ENCODE results near the gene AGBL4.

The AGBL4 gene

GRCh38 chr1:48679859-48680258, 1343.9 kb downstream of the AGBL4 start:
- no peak overlapping the region for H3K4me3 ChIP-seq (ENCODE audit: low read depth, low read length)
- TF ChIP-seq, protein P1, sequence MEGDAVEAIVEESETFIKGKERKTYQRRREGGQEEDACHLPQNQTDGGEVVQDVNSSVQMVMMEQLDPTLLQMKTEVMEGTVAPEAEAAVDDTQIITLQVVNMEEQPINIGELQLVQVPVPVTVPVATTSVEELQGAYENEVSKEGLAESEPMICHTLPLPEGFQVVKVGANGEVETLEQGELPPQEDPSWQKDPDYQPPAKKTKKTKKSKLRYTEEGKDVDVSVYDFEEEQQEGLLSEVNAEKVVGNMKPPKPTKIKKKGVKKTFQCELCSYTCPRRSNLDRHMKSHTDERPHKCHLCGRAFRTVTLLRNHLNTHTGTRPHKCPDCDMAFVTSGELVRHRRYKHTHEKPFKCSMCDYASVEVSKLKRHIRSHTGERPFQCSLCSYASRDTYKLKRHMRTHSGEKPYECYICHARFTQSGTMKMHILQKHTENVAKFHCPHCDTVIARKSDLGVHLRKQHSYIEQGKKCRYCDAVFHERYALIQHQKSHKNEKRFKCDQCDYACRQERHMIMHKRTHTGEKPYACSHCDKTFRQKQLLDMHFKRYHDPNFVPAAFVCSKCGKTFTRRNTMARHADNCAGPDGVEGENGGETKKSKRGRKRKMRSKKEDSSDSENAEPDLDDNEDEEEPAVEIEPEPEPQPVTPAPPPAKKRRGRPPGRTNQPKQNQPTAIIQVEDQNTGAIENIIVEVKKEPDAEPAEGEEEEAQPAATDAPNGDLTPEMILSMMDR (IDR thresholded peaks at IDR 0.05; ENCODE audit: borderline replicate concordance, insufficient read depth, low read depth, low read length): no peak

DNA sequence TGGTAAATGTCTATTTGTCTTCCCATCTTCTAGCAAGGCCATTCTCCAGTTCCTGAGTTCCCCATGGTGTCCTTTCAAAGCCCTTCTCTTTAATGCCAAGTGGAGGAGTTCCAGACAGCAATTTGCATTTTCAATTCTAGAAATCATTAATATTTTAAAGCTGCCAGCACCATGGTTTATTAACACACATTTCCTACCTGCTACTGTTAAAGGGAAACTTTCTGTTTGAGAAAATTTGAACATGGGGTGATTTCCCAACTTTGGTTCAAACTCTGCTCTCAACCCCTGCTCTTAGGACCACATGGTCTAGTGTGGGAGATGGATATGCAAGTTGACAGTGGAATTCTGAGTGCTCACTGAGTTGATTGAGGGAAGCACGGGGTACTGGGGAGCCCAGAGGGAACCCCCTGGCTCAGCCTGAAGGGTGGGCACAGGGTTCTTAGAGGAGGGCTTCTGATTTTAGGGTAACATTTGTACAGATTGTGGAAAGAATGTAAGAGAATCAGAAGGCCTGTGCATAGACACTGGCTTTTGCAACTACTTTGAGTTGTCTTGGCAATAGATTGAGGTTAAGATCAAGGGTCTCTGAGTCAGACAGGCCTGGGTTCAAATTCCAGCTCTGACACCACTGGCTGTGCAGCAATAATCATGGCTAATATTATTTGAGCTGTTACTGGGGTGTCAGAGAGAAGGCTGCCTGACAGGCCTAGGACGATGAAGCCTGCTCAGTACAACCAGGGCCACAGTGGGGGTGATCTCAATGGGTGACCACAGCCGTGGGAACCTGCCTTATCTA, 1344.8 kb downstream of the AGBL4 start:
- TF ChIP-seq, protein P1 (IDR thresholded peaks at IDR 0.05; ENCODE audit: borderline replicate concordance, insufficient read depth, low read depth, low read length): no peak
- no peak overlapping the region for H3K4me3 ChIP-seq (ENCODE audit: low read depth, low read length)

GRCh38 chr1:48677306-48678287, 1346.2 kb downstream of the AGBL4 start:
- H3K4me3 ChIP-seq (ENCODE audit: low read depth, low read length): no peak overlapping the region
- TF ChIP-seq, protein P1 (IDR thresholded peaks at IDR 0.05; ENCODE audit: borderline replicate concordance, insufficient read depth, low read depth, low read length): peak; percentile 82

DNA sequence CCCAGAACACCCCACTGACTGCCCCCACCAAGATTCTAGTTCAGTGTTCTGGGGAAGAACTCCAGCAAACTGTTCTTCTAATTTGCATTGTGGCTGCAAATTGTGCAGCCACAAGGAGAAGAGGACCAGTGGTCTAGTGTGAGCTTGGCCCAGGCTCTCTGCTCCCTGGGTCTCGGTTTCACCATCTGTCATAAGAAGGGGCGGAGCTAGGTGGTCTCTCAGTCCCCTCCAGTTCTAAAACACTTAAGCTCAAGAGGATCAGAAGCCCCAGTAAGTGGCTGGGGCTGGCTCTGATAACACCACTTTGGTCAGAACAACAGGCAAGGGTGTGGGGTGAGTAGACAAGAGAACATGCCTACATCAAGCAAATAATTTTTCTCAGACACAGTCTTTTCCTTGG, 1346.9 kb downstream of the AGBL4 start:
- TF ChIP-seq, protein P1 (IDR thresholded peaks at IDR 0.05; ENCODE audit: borderline replicate concordance, insufficient read depth, low read depth, low read length): no peak
- H3K4me3 ChIP-seq (ENCODE audit: low read depth, low read length): no peak overlapping the region

DNA sequence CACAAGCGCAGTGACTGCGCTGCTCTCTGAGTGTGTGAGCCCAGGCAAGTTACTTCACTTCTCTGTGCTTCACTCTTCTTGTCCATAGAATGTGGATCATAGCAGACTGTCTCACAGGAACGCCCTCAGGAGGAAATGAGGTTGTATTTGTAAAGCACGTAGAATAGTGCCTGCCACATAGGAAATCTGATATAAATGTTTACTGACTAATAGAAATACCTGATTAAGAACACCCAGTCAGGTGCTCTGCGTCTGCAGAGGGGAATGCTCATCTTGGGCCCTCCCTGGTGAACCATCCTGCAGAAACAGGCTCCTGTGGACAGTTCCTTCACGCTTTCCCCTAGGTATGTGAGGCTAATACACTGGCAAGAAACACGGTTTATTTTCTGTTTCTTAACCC, 1347.4 kb downstream of the AGBL4 start:
- TF ChIP-seq, protein P1 (IDR thresholded peaks at IDR 0.05; ENCODE audit: borderline replicate concordance, insufficient read depth, low read depth, low read length): no peak

GRCh38 chr1:48675251-48675650, 1348.5 kb downstream of the AGBL4 start:
- TF ChIP-seq, protein P1 (IDR thresholded peaks at IDR 0.05; ENCODE audit: borderline replicate concordance, insufficient read depth, low read depth, low read length): no peak
- H3K4me3 ChIP-seq (ENCODE audit: low read depth, low read length): no peak overlapping the region

More for the DNA sequence above, 1347.4 kb downstream of the AGBL4 start:
- H3K4me3 ChIP-seq (ENCODE audit: low read depth, low read length): no peak overlapping the region
